Putamen (tissue), 1 donor: Measurements from ENCODE around the gene CRYGN.
A peak's percentile ranks its signal among the peaks of the same experiment; 100 is the strongest.

Experiments
- DNase-seq: peaks from one replicate; pipeline ENCODE4 v3.0.0-alpha.2; 2016; ENCODE audit warnings: low spot score

CRYGN gene

DNA sequence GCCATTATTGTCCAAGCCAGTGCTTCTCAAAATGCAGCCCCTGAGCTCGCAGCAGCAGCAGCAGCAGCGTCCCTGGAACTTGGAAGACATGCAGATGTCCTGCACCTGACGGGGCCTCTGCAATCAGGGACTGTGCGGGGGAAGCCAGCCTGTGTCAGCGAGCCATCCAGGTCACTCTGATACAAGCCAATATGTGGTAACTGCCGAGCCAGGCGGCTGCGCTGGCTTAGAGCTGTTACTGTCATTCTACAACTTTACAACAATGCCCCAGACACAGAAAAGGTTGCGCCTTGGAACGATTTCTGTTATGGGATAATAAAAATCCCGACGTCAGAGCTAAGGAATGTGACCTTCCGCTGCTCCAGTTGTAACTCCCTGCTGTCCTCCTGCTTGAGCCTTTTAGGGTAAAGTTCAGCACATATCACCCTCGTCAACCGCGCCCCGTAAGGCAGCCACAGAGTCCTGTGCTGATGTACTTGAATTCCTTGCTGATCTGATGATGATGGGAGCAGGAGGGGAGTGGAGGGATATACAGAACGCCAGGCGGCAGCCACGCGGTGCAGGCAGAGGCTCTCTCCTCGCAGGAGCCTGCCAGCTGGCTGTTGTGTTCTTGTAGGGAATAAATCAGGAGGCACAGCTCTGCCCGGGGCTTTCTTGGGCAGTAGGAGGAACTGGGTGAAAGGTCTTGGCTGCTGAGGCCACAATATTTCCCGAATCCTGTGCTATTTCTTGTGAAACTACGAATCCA, 20.0 kb upstream of the CRYGN start:
- DNase-seq = peak; percentile 72

DNA sequence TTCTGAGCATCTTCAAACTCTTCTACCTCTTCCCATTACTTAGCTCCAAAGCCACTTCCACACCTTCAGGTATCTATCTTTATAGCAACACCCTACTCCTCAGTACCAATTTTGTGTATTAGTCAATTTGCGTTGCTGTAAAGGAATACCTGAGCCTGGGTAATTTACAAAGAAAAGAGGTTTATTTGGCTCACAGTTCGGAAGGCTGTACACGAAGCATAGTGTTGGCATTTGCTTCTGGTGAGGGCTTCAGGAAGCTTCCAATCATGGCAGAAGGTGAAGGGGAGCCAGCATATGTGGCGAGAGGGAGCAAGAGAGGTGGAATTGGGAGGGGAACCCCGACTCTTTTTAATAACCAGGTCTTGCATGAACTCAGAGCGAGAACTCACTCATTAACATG, 17.6 kb upstream of the CRYGN start:
- DNase-seq = no peak

DNA sequence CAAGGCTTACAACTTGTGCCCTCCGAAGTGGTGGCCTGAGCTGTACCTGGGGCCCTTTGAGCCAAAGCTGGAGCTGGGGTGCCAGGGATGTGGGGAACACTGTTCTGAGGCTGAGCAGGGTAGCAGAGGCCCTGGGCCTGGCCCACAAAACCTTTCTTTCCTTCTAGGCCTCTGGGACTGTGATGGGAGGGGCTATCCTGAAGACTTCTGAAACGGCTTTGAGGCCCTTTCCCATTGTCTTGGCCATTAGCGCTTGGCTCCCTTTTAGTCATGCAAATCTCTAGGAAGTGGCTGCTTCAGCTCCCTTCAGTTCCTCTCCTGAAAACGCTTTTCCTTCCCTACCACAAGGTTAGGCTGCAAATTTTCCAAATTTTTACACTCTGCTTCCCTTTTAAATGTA, 16.8 kb upstream of the CRYGN start:
- no peak for DNase-seq

DNA sequence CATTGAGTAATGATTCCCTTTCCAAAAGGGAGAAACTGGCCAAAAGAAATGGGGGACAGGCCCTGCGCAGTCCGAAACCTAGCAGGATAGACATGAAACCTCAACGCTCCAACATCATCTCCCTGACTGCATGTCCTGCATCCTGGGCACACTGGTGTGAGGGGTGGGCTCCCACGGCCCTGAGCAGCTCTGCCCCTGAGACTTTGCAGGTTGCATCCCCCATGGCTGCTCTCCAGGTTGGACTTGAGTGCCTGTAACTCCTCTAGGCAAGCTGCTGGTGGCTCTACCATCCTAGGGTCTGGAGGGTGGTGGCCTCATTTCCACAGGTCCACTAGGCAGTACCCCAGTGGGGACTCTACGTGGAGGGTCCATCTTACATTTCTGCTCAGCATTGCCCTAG, 16.3 kb upstream of the CRYGN start:
- DNase-seq = no peak

DNA sequence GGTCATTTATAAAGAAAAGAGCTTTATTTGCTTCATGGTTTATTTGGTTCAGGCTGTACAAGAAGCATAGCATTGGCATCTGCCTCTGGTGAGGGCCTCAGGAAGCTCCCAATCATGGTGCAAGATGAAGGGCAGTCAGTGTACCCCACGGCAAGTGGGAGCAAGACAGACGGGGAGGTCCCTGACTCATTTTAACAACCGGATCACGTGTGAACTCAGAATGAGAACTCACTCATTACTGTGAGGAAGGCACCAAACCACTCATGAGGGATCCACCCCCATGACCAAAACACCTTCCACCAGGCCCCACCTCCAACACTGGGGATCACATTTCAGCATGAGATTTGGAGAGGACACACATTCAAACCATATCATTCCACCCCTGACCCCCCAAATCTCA, 15.7 kb upstream of the CRYGN start:
- no peak for DNase-seq

DNA sequence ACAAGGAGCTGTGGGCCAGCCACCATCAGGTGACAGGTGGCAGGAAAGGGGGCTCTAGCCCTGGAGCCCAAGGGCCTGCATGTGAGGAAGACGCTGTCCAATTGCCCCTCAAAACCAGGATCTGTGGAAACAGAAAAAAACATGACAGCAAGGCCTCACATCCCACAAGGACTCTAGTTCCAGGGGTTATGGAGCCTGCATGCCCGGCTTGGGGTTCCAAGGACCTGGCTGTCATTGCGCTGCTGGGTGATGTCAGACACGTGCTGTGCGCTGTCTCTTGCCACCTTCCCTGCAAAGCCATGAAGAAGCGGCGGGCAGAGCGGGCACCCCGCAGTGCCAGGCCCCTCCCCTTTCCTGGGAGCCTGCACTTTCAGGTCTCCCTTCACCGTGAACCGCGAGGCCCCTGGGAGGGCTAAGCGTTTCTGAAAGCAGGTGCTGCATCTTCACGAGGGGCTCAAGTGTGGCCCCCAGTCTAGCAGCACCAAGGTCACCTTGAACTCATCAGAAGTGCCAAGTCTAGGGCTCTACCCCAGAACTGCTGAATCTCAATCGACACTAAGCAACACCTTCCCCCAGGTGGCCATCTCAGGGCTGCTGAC, 15.1 kb upstream of the CRYGN start:
- DNase-seq = no peak

DNA sequence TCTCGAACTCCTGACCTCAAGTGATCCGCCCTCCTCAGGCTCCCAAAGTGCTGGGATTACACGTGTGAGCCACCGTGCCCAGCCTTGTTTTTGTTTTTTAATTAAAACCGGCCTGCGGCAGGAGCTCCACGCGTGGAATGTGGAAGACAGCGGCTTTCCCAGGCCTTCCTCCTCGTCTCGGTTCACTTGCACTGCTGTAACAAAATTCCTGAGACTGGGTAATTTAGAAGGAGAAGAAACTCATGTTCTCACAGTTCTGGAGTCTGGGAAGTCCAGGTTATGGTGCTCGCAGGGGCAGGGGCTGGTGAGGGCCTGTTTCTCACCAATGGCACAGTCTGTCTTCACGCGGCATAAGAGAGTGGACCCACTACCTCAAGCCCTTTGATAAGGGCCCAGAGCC, 14.4 kb upstream of the CRYGN start:
- DNase-seq = no peak

DNA sequence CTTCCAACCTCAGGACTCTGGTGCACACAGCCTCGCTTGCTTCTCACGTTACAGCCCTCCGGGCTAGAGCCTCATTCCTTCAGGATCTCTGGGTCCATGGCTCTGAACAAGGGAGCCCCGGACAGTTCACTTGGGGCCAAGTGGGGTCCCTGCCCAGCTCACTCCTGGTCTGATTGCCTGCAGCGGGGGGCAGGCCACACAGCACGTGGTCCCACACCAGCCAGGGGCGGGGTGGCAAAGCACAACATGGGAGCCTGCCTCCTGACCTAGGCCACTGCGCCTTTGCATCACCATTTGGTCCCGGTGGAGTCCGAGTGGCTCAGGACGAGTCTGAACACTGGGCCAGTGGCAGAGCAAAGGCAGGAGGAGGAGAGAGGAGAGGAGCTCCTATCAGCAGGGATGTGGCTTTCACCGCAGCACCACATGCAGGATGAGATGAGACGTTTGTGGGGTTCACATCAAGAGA, 13.4 kb upstream of the CRYGN start:
- no peak for DNase-seq

DNA sequence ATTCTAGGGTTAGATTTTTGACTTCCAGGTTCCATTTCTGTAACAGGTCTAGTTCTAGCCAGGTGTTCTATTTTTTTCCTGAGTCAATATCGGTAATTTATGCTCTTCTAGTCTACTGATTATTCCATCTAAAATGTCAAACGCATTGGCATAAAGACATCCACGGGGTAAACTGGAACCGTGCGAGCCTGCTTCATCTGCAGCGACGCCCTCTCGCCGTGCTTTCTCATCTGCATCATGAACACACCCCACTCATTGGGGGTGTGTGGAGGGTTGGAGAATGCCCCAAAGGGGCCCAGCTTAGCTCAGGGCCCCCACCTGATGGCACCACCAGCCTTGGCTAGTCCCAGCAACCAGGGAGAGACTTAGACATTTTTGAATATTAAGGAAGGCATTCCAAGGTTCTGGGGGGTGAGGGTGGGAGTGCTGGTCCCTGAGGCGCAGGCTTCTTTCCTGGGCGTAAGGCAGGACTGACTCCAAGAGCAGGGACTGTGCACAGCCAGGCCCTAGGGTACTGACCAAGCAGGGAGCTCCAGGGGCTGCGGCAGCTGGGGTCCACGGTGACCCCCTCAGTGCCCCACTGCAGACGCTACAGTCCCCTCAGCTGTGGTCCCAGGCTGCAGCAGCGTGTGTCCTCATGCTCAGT, 12.9 kb upstream of the CRYGN start:
- DNase-seq = no peak

DNA sequence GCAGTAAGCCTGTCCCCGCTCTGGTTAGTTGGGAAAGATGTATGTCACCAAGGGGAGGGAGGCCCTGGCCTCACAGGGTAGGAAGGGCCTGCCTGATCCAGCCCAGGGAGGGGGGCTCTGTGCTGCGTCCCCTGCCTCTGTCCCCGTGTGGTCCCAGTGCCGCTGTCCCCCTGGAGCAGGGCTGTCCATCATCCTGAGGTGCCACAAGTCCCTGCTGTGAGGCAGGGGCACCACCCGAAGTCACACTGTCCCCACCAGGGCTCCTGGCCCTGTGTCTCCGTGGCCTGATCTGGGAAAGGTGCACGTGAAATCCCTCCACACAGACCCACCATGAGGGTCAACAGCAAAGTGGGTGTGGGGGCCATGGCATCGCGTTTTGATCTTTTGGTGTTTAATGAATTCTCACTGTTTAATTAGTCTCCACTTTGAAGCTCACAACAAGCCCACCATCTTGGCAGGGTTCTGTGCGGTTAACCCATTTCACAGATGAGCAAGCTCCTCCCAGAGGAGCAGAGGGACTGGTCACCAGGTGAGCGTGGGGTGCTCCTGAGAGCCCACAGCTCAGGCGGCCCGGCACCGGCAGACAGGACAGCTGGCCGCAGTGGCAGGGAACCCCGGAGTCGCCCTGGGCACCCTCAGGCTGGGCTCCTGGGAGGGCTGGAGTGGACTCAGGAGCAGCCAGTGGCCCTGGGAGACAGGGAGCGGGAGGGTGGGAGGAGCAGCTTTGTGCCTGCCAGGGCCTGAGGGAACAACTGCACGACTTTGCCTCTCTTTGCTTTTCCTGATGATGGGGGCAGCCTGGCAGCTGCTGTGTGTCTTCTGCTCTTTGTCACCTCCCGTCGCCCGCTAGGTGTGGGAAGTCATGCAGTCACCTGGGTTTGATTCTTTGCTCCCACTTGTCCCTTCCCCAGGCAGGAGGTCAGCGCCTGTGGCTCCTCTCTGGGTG, 12.0 kb upstream of the CRYGN start:
- no peak for DNase-seq

DNA sequence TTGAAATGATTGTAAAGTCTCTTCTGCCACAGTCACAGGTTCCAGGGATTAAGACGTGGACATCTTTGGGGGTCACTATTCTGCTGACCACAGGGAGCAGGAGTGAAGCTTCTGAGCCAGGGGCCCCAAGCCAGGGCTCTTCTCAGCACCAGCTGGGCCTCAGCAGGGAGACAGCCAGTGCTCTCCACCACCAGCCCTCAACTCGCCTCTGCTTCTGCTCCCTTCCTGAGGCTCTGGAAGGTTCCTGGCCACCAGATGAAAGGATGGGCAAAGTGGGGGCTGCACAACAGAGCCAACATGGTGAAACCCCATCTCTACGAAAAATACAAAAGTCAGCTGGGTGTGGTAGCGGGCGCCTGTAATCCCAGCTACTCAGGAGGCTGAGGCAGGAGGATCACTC, 11.2 kb upstream of the CRYGN start:
- DNase-seq = no peak

DNA sequence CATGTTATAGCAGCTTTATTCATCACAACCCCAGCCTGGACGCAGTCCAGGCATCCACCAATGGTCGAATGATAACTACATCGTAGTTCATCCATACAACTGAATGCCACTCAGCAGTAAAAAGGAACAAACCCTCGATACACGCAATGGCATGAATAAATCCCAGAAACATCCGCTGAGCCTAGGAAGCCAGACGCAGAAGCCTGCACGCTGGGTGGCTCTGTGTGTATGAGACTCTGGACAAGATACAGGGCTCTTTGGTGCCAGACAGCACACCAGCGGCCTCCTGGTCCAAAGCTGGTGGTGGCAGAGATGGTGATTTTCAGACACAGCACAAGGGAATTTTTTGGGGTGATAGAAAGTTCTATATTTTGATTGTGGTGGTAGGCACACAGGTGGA, 10.0 kb upstream of the CRYGN start:
- DNase-seq = no peak

DNA sequence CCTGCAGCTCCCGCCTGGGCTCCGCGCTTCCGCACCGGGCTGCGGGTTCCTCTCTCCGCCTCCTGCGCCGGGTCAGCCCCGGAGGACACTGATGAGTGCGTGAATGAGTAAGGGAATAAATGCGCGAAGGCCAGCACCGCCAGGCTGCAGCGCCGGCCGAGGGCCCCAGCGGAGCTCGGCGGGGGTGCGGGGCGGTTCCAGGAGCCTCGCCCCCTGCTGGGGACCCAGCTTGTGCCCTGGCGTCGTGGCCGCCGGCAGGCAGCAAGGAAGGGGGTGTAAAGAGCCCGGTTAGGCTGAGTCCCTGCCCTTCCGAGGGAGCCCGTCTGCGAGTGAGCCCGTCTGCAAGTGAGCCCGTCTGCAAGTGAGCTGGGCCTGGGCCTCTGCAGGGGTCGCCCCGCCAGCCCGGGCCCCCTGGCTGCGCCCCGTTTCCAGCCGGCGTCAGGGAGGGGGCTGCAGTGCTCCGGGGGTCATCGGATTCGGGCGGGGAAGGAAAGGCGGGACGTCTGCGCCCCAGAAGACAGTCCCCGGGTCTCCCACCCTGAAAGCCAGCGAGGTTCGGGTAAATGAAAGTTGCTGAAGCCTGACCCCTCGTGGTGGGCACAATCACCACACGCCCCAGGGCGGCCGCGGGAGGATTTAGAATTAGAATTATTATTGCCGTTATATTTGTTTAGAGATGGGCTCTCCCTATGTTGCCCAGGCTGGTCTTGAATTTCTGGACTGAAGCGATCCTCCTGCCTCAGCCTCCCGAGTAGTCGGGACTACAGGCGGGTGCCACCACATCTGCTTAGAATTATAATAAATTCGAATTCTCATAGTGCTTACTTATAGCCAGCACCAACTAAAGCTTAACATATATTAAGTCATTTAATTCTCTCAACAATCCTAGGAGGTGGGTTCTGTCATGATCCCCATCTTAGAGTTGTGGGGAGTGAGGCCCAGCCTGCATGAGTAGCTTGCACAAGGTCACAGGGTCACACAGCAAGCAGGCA, 8.6 kb upstream of the CRYGN start:
- no peak for DNase-seq

DNA sequence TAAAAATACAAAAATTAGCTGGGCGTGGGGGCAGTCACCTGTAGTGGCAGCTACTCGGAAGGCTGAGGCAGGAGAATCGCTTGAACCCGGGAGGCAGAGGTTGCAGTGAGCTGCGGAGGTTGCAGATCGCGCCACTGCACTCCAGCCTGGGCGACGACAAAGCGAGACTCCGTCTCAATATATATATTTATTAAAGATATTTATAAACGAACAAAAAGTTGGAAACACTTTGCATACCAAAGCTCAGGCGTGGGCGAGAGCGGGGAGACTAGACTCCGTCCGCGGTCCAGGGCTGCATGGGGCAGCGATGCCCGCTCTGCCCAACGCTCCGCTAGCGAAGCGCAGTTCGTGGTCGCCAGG, 7.9 kb upstream of the CRYGN start:
- no peak for DNase-seq

DNA sequence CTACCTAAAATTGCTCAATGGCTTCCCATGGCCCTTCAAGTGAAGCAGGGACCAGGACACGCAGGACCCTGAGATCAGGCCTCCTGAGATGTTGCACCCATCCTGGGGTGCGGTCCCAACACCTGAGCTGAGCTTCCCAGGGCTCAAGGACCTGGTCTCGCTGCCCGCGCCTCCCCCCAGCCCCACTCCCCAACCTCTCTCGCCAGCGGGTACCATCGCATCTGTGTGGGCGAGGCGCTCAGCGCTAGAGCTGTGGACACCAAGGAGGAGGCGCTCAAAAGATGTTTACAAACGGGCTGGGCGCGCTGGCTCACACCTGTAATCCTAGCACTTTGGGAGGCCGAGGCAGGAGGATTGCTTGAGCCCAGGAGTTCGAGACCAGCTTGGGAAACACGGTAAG, 7.4 kb upstream of the CRYGN start:
- DNase-seq = no peak

DNA sequence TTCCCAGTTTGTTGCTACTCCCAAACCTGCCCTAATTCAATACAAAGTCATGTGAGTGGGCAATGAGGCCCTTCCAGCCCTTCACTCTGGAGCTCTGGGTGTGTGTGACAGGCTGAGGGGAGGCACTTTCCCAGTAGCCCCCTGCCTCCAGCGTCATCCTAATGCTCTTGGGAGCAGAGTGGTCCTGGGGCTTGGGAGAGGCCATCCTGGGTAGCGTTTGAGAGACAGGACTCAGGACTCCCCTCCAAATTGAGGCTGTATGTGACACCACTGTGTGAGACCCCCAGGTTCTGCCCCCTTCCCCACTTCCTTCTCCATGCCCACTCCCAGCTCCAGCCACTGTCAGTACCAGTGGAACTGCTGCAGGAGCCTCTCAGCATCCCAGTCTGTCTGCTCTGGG, 6.5 kb upstream of the CRYGN start:
- no peak for DNase-seq

DNA sequence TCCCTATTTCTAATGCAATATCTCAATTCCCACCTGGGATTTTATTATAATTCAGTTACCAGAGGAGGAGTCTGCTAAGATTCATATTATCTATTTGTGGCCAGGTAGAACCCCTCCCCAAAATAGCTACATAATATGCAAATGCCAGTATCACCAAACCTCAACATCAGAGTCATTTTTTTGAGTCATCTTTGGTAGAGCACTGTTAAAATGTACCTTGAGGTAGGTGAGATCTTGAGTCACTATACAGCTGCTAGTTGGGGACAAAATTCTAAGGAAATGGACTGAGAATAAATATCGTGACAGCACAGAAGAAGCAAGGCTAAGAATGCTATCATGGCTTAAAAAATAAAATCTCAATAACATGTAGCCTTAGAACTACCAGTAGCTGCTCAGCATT, 4.7 kb upstream of the CRYGN start:
- no peak for DNase-seq

DNA sequence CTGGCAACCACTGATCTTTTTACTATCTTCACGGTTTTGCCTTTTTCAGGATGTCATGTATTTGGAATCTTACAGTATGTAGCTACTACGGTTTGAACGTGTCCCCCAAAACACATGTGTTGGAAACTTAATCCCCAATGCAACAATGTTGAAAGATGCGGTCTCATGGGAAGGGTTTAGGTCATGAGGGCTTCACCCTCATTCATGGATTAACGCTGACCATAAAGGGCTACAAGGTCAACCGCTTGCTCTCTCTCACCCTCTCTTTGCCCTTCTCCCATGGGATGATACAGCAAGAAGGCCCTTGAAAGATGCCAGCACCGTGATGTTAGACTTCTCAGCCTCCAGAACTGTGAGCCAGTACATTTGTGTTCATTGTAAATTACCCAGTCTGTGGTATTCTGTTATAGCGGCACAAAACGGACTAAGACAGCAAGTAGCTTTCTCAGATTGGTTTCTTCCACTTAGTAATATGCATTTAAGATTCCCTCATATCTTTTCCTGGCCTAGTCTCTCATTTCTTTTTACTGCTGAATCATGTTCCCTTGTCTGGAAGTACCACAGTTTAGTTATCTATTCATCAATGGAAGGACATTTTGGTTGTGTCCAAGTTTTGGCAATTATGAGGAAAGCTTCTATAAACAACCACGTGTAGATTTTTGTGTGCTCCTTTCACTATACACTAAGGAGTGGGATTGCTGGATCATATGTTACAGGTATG, 3.0 kb upstream of the CRYGN start:
- DNase-seq = no peak

DNA sequence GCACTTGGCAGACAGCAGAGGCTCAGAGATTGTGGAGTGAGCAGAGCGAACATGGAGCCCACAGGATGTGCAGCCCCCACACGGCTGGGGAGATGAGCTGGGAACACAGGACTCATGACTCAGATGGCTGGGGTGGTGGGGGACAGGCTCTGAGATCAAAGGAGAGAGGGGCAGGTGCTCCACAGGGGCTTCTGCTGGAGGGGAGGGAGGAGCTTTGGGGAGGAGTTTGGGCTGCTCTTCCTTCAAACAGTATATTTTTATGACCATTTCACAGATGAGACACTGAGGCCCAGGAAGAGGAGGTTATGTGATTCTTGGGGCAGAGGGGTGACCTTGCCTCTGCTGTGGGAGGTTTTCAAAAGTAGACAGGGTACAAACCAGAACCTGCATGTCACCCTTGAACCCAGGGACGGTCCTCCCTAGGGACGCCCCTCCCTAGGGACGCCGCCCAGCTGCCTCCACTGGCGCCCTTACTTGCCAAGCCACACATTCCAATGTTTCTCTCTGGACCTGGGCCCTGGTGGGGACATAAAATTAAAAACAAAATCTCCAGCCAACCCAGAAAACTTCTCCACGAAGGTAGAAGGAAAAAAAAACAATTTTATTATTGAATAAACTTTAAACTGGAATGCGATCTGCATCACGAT, 981 bp upstream of the CRYGN start:
- DNase-seq = no peak
